GM12878 (cell line): ENCODE data around the gene PROX1. TPM values are rescaled to one million over a fixed set of nuclear protein-coding genes. Genes with fewer than 3 reads are reported as not detected.

Source experiments
- ATAC-seq: fragments of 200-7000 bp; cut with Tn5 transposase; 3 replicates; pipeline ENCODE4 v1.9.1; 2020; ENCODE audit warnings: mild to moderate bottlenecking, moderate library complexity
- BruUV-seq: library from RNA; stranded (reverse); fragments of 400-500 nt; replicated peaks from 2 replicates; lab custom pipeline; 2021; lab: Mats Ljungman, UMichigan
- CTCF ChIA-PET: fragments of 300-600 bp; sonication (Branson Sonifier 250); formaldehyde crosslinking; extraction: SDS; loops from one replicate; lab custom pipeline; 2021; ENCODE audit warnings: inconsistent platforms; lab: Yijun Ruan, JAX
- POLR2A ChIA-PET: fragments of 350-600 bp; formaldehyde crosslinking; extraction: SDS; loops from one replicate; lab custom pipeline; 2021; ENCODE audit warnings: inconsistent platforms; lab: Charles Lee
- RAD21 ChIA-PET: fragments of 300-600 bp; sonication (Branson Sonifier 250); formaldehyde crosslinking; loops from one replicate; lab custom pipeline; 2023; ENCODE audit warnings: antibody characterized with exemption; ENCODE audit not compliant: unreplicated experiment; lab: Charles Lee
- SMC1A ChIA-PET: fragments of 300-600 bp; sonication (Branson Sonifier 250); formaldehyde crosslinking; loops from one replicate; lab custom pipeline; 2023; ENCODE audit not compliant: unreplicated experiment, uncharacterized antibody; lab: Charles Lee
- DNase-seq: peaks from one replicate; pipeline ENCODE4 v3.0.0-alpha.2; 2011; ENCODE audit warnings: low read depth, low spot score
- FAIRE-seq: peaks from 3 replicates; lab custom pipeline; 2011; peaks lifted over from hg19 to GRCh38; lab: Jason Lieb, UNC
- H2AFZ ChIP-seq: 2 replicates; pipeline ENCODE4 v1.6.0; 2011; ENCODE audit warnings: low read depth, low read length, control low read depth; ENCODE audit not compliant: control insufficient read depth
- H3K27ac ChIP-seq: 2 replicates; pipeline ENCODE4 v1.5.1; 2011; ENCODE audit warnings: control low read depth; ENCODE audit not compliant: control insufficient read depth, insufficient read depth
- H3K27me3 ChIP-seq, 2 experiments: replicated peaks in 1 of 2; 2 replicates each; pipeline versions ENCODE4 v1.6.0 to v1.6.1; 2011; ENCODE audit warnings: low read length in 1 of 2; ENCODE audit not compliant: control insufficient read depth in 2 of 2, insufficient read depth in 2 of 2
- H3K36me3 ChIP-seq, 2 experiments: 2 replicates each; pipeline ENCODE4 v1.5.1; 2011; ENCODE audit warnings: low read length in 1 of 2; ENCODE audit not compliant: control insufficient read depth in 2 of 2, insufficient read depth in 2 of 2
- H3K4me1 ChIP-seq: 2 replicates; pipeline ENCODE4 v1.6.1; 2011; ENCODE audit warnings: mild to moderate bottlenecking, low read length, moderate library complexity, mixed read lengths; ENCODE audit not compliant: control insufficient read depth, insufficient read depth
- H3K4me2 ChIP-seq: 2 replicates; pipeline ENCODE4 v1.6.0; 2011; ENCODE audit warnings: control low read depth; ENCODE audit not compliant: control insufficient read depth, insufficient read depth
- H3K4me3 ChIP-seq: fragments of 200-600 bp; sonication (generic); 2 replicates; pipeline ENCODE4 v1.5.1; 2016
- H3K79me2 ChIP-seq: 2 replicates; pipeline ENCODE4 v1.6.0; 2011; ENCODE audit warnings: low read length; ENCODE audit not compliant: control insufficient read depth, insufficient read depth
- H3K9ac ChIP-seq: 2 replicates; pipeline ENCODE4 v1.8.0; 2011; ENCODE audit warnings: low read length, control low read depth, mixed read lengths; ENCODE audit not compliant: control insufficient read depth, insufficient read depth
- H3K9me3 ChIP-seq: replicated peaks from 3 replicates; pipeline ENCODE4 v1.5.1; 2011; ENCODE audit warnings: mild to moderate bottlenecking, low read length; ENCODE audit not compliant: control insufficient read depth, insufficient read depth
- H4K20me1 ChIP-seq: 2 replicates; pipeline ENCODE4 v1.6.0; 2011; ENCODE audit not compliant: control insufficient read depth, insufficient read depth
- BCL11A ChIP-seq: IDR thresholded peaks from 2 replicates; pipeline ENCODE4 v1.6.1; 2011; ENCODE audit warnings: low read depth, low read length
- BRCA1 ChIP-seq: IDR thresholded peaks from 2 replicates; pipeline ENCODE4 v1.6.1; 2011; ENCODE audit warnings: low read depth, low read length, improper control_type of control experiment
- CEBPB ChIP-seq, 2 experiments: fragments of 150-350 bp in 1 of 2; IDR thresholded peaks; 2 replicates each; pipeline ENCODE4 v1.6.1; 2012 to 2014; ENCODE audit warnings: low read depth in 2 of 2, low read length in 2 of 2, borderline replicate concordance in 1 of 2, inconsistent platforms in 1 of 2
- E2F4 ChIP-seq: IDR thresholded peaks from 2 replicates; pipeline ENCODE4 v1.6.1; 2012; ENCODE audit warnings: low read depth, low read length, improper control_type of control experiment
- EZH2 ChIP-seq: IDR thresholded peaks from 2 replicates; pipeline ENCODE4 v1.6.1; 2012; ENCODE audit warnings: low read depth, mild to moderate bottlenecking, control low read depth, inconsistent platforms, low read length, borderline replicate concordance; ENCODE audit not compliant: control insufficient read depth
- FOXK2 ChIP-seq: fragments of 450-650 bp; IDR thresholded peaks from 2 replicates; pipeline ENCODE4 v1.6.1; 2017; ENCODE audit warnings: mild to moderate bottlenecking, moderate library complexity
- HDAC6 ChIP-seq: fragments of 200-600 bp; sonication (generic); IDR thresholded peaks from one replicate; pipeline ENCODE4 v1.8.0; 2017; ENCODE audit warnings: antibody characterized with exemption; ENCODE audit not compliant: unreplicated experiment
- JUND ChIP-seq: IDR thresholded peaks from 2 replicates; pipeline ENCODE4 v1.6.1; 2012; ENCODE audit warnings: low read depth, mild to moderate bottlenecking, low read length, improper control_type of control experiment, moderate library complexity
- NFXL1 ChIP-seq: fragments of 450-650 bp; IDR thresholded peaks from 2 replicates; pipeline ENCODE4 v1.6.1; 2017; ENCODE audit warnings: antibody characterized with exemption, mild to moderate bottlenecking, borderline replicate concordance
- POU2F2 ChIP-seq: IDR thresholded peaks from 3 replicates; pipeline ENCODE4 v1.6.1; 2011; ENCODE audit warnings: low read depth, mild to moderate bottlenecking, low read length, borderline replicate concordance
- SUZ12 ChIP-seq: fragments of 200-600 bp; sonication (generic); IDR thresholded peaks from one replicate; pipeline ENCODE4 v1.6.1; 2018; ENCODE audit warnings: antibody characterized with exemption, mild to moderate bottlenecking; ENCODE audit not compliant: unreplicated experiment
- TARDBP ChIP-seq: IDR thresholded peaks from 2 replicates; pipeline ENCODE4 v1.6.1; 2016; ENCODE audit warnings: borderline replicate concordance
- ZNF592 ChIP-seq: fragments of 450-650 bp; IDR thresholded peaks from 2 replicates; pipeline ENCODE4 v1.6.1; 2017; ENCODE audit warnings: mild to moderate bottlenecking, moderate library complexity
- ZNF622 ChIP-seq: fragments of 450-650 bp; IDR thresholded peaks from 2 replicates; pipeline ENCODE4 v1.6.1; 2017; ENCODE audit warnings: mild to moderate bottlenecking, inconsistent platforms
- WGBS: methylation state at CpG from one replicate; pipeline ENCODE4 v1.1.6; 2016; ENCODE audit warnings: low lambda C conversion rate; ENCODE audit not compliant: insufficient replicate concordance, insufficient coverage; ENCODE audit errors: missing lambda C conversion rate; 5-methylcytosine and 5-hydroxymethylcytosine counted together
- in situ Hi-C: fragments of 300-500 bp; cut with MboI; formaldehyde crosslinking; loops from 9 replicates; pipeline ENCODE4 v1.14.3; 2018; ENCODE audit warnings: mixed read lengths
- intact Hi-C: fragments of 100-400 bp; cut with micrococcal nuclease; formaldehyde crosslinking; loops from one replicate; pipeline ENCODE4 v1.14.2; 2022; ENCODE audit not compliant: unreplicated experiment
- polyA plus RNA-seq, 11 experiments: library from polyadenylated mRNA; depleted of rRNA in 4 of 11; unstranded in 6 of 11; stranded (reverse) in 5 of 11; fragments of >200 nt; fragmentation: Nextera tagmentation in 4 of 11; fragmentation: Illumina TruSeq in 1 of 11; extraction: Ambion mirVana in 4 of 11; extraction: Trizol in 1 of 11; gene quantifications; 1 replicate in 1 of 11; 2 replicates in 10 of 11; pipeline versions ENCODE4 v1.2.1 to v1.2.3, GENCODE V29; 2011 to 2016; ENCODE audit warnings: inconsistent platforms in 2 of 11, missing spikeins in 2 of 11, low read depth in 1 of 11
- total RNA-seq, 4 experiments: library from RNA; depleted of rRNA in 3 of 4; stranded (reverse); fragments of >200 nt in 3 of 4; fragmentation: Illumina TruSeq in 1 of 4; extraction: Trizol in 1 of 4; gene quantifications; 2 replicates each; pipeline versions ENCODE4 v1.2.1 to v1.2.3, GENCODE V29; 2013 to 2021
- TF ChIP-seq, protein P1 (sequence below): IDR thresholded peaks from 2 replicates; pipeline ENCODE4 v1.6.1; 2011; ENCODE audit warnings: mild to moderate bottlenecking, low read depth, low read length, moderate library complexity; ENCODE audit not compliant: insufficient replicate concordance
- TF ChIP-seq, protein P2 (sequence below): IDR thresholded peaks from 2 replicates; pipeline ENCODE4 v1.6.1; 2011; ENCODE audit warnings: borderline replicate concordance, low read depth, mild to moderate bottlenecking, moderate library complexity, mixed read lengths, low read length; ENCODE audit not compliant: insufficient read depth; ENCODE audit errors: extremely low read length
- TF ChIP-seq, protein P3 (sequence below): fragments of 450-650 bp; IDR thresholded peaks from 2 replicates; pipeline ENCODE4 v1.6.1; 2014; ENCODE audit warnings: mild to moderate bottlenecking

PROX1 gene
- total and polyA plus RNA-seq, 10 of the 15 experiments (the other 5 are each of a cell fraction or from before 2014, with no cell fraction given): under 0.01 to 0.44 (median 0.03) TPM; not detected in 4

DNA sequence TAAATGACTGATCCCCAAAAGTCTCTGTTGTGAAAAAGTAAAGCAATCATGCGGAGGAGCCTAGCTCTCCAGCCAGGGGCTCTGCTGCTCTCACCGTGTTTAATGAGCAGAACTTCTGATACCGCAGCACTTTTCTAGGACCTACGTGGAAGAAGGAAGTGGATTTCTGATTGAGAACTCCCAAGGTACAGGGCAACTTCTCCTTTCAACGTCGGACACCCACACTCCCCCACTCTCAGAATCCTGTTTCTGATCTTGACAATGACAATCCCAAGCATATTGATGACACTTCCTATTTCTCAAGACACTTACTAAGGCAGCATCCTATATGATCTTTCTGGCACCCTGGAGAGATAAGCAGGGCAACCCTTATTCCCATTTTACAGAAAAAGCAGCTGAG, 78.4 kb downstream of the PROX1 start:
- in situ Hi-C loops: no loop called here
- FAIRE-seq (no peak), DNase-seq (no peak), ATAC-seq (no peak)
- no peak overlapping the region for H3K9ac ChIP-seq
- no peaks in the 10 kb centered on the region for H3K9me3 ChIP-seq
- H4K20me1 ChIP-seq: no peaks in the 10 kb centered on the region
- POLR2A ChIA-PET: no interaction called here
- CTCF ChIA-PET: no interaction called here
- no peak overlapping the region for H3K4me2 ChIP-seq
- H3K4me3 ChIP-seq: no peak overlapping the region
- H3K27me3 ChIP-seq: no peaks in the 10 kb centered on the region; a peak in 2 of 4 replicates
- no TSS peak for BruUV-seq
- 15% methylated on average over 6 of the region's 6 CpGs for WGBS
- SMC1A ChIA-PET: no interaction called here
- H3K79me2 ChIP-seq: no peaks in the 10 kb centered on the region
- no peak overlapping the region for H3K27ac ChIP-seq
- RAD21 ChIA-PET: no interaction called here
- H3K4me1 ChIP-seq: no peaks in the 10 kb centered on the region
- intact Hi-C loops: no loop called here
- no peaks in the 10 kb centered on the region for H3K36me3 ChIP-seq
- H2AFZ ChIP-seq: no peak overlapping the region
- TF ChIP-seq CEBPB (IDR thresholded peaks at IDR 0.05; ENCODE audit: borderline replicate concordance in 1 of 2, low read depth in 2 of 2, low read length in 2 of 2) (no peak), BRCA1 (no peak), FOXK2 (no peak), HDAC6 (no peak), TARDBP (no peak), ZNF592 (no peak), EZH2 (no peak), NFXL1 (no peak), SUZ12 (no peak), BCL11A (no peak), E2F4 (no peak), JUND (no peak), POU2F2 (no peak), ZNF622 (no peak)
- TF ChIP-seq, protein P1, sequence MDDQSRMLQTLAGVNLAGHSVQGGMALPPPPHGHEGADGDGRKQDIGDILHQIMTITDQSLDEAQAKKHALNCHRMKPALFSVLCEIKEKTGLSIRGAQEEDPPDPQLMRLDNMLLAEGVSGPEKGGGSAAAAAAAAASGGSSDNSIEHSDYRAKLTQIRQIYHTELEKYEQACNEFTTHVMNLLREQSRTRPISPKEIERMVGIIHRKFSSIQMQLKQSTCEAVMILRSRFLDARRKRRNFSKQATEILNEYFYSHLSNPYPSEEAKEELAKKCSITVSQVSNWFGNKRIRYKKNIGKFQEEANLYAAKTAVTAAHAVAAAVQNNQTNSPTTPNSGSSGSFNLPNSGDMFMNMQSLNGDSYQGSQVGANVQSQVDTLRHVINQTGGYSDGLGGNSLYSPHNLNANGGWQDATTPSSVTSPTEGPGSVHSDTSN: no peak
- TF ChIP-seq, protein P2, sequence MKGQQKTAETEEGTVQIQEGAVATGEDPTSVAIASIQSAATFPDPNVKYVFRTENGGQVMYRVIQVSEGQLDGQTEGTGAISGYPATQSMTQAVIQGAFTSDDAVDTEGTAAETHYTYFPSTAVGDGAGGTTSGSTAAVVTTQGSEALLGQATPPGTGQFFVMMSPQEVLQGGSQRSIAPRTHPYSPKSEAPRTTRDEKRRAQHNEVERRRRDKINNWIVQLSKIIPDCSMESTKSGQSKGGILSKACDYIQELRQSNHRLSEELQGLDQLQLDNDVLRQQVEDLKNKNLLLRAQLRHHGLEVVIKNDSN: no peak
- TF ChIP-seq, protein P3, sequence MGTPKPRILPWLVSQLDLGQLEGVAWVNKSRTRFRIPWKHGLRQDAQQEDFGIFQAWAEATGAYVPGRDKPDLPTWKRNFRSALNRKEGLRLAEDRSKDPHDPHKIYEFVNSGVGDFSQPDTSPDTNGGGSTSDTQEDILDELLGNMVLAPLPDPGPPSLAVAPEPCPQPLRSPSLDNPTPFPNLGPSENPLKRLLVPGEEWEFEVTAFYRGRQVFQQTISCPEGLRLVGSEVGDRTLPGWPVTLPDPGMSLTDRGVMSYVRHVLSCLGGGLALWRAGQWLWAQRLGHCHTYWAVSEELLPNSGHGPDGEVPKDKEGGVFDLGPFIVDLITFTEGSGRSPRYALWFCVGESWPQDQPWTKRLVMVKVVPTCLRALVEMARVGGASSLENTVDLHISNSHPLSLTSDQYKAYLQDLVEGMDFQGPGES: no peak
